A673 (cell line): ENCODE results near the gene KRTAP5-3. TPM values are rescaled to one million over a fixed set of nuclear protein-coding genes. Genes with fewer than 3 reads are reported as not detected.
"Not testable (repeated sequence)": the region's sequence is repeated elsewhere in the genome, so short reads cannot be mapped to it uniquely, and the experiment has no call there.

ENCODE experiments used
- BruUV-seq: library from RNA; stranded (reverse); fragments of 400-500 nt; replicated peaks from 2 replicates; lab custom pipeline; 2021; lab: Mats Ljungman, UMichigan
- CTCF ChIA-PET: fragments of 300-600 bp; sonication (Branson Sonifier 250); formaldehyde crosslinking; loops from one replicate; lab custom pipeline; 2022; ENCODE audit warnings: antibody characterized with exemption; lab: Charles Lee
- POLR2A ChIA-PET: fragments of 300-600 bp; sonication (Branson Sonifier 250); formaldehyde crosslinking; loops from one replicate; lab custom pipeline; 2022; ENCODE audit warnings: antibody characterized with exemption; ENCODE audit not compliant: low non-redundant PET; lab: Charles Lee
- DNase-seq: peaks from one replicate; pipeline ENCODE4 v3.0.0-alpha.2; 2015; ENCODE audit warnings: low spot score
- H3K27ac ChIP-seq: fragments of 200-600 bp; sonication (generic); 2 replicates; pipeline ENCODE4 v1.5.1; 2016; ENCODE audit warnings: mixed run types, low read depth, mild to moderate bottlenecking, mixed read lengths, antibody characterized with exemption, low read length; ENCODE audit not compliant: poor library complexity, severe bottlenecking
- H3K27me3 ChIP-seq: fragments of 200-600 bp; sonication (generic); replicated peaks from 2 replicates; pipeline ENCODE4 v1.6.1; 2017; ENCODE audit warnings: mixed run types, low read depth, mild to moderate bottlenecking, mixed read lengths, antibody characterized with exemption, low read length; ENCODE audit not compliant: insufficient read depth, poor library complexity
- H3K36me3 ChIP-seq: fragments of 200-600 bp; sonication (generic); 2 replicates; pipeline ENCODE4 v1.6.1; 2016; ENCODE audit warnings: mixed run types, mild to moderate bottlenecking, mixed read lengths, antibody characterized with exemption, low read length; ENCODE audit not compliant: insufficient read depth, poor library complexity, severe bottlenecking
- H3K4me1 ChIP-seq: fragments of 200-600 bp; sonication (generic); 2 replicates; pipeline ENCODE4 v1.6.1; 2017; ENCODE audit warnings: mixed run types, mild to moderate bottlenecking, mixed read lengths, antibody characterized with exemption, low read length; ENCODE audit not compliant: insufficient read depth, poor library complexity, severe bottlenecking
- H3K4me3 ChIP-seq: fragments of 200-600 bp; sonication (generic); 2 replicates; pipeline ENCODE4 v1.5.1; 2016; ENCODE audit warnings: low read depth, mixed run types, mild to moderate bottlenecking, mixed read lengths, low read length; ENCODE audit not compliant: poor library complexity, severe bottlenecking
- H3K9me3 ChIP-seq: fragments of 200-600 bp; sonication (generic); 2 replicates; pipeline ENCODE4 v1.6.1; 2016; ENCODE audit warnings: mixed run types, low read depth, mild to moderate bottlenecking, mixed read lengths, antibody characterized with exemption, low read length; ENCODE audit not compliant: poor library complexity, severe bottlenecking
- CTCF ChIP-seq: fragments of 300-800, 200-600 bp; sonication (generic); conservative IDR thresholded peaks from 2 replicates; pipeline ENCODE4 v1.5.1; 2017; ENCODE audit warnings: low read depth, mild to moderate bottlenecking, antibody characterized with exemption, low read length, moderate library complexity, mixed read lengths
- EZH2 ChIP-seq: fragments of 200-600 bp; sonication (generic); IDR thresholded peaks from 2 replicates; pipeline ENCODE4 v1.6.1; 2017; ENCODE audit warnings: borderline replicate concordance, low read depth, mild to moderate bottlenecking, mixed read lengths, antibody characterized with exemption, low read length; ENCODE audit not compliant: poor library complexity, severe bottlenecking
- intact Hi-C: fragments of 100-400 bp; cut with micrococcal nuclease; formaldehyde crosslinking; loops from one replicate; pipeline ENCODE4 v1.10.0; 2022; ENCODE audit not compliant: unreplicated experiment
- total RNA-seq: library from RNA; stranded (reverse); gene quantifications from 2 replicates; pipeline ENCODE4 v1.2.3, GENCODE V29; 2021

KRTAP5-3 gene
- total RNA-seq, 1 experiment from 2014 or later, result not detected

DNA sequence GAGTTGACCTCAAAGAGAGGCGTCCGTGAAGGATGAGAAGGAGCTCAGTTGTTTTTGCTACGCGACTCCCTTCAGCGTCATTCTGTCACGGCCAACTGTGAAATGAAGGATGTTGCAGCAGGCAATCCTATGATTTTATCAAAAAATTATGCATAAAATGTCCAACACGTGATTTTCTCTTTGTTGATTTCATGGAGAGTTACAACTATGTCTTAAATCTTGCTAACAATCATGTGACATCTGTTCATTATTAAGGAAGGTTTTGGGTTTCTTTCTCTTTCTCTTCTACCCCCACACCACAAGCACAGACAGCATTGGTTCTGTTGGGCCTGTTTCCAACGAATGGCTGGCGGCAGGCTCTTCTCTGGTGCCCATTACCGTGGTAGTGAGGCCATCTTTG, 10.0 kb upstream of the KRTAP5-3 start:
- Histone ChIP-seq H3K4me1 (no peaks in the 10 kb centered on the region), H3K4me3 (no peak overlapping the region), H3K9me3 (no peaks in the 10 kb centered on the region), H3K27ac (no peak overlapping the region), H3K36me3 (no peaks in the 10 kb centered on the region), H3K27me3 (no peaks in the 10 kb centered on the region)
- TF ChIP-seq CTCF, result no peak
- TF ChIP-seq EZH2, result no peak
- BruUV-seq, result no TSS peak
- CTCF ChIA-PET, result no interaction called here
- DNase-seq, result no peak
- POLR2A ChIA-PET, result no interaction called here
- intact Hi-C loops, result no loop called here

GRCh38 chr11:1607901-1608300, 362 bp downstream of the KRTAP5-3 start:
- BruUV-seq, H3K4me3 ChIP-seq, H3K36me3 ChIP-seq, H3K27me3 ChIP-seq, intact Hi-C loops, CTCF ChIA-PET, H3K4me1 ChIP-seq, DNase-seq, H3K27ac ChIP-seq, H3K9me3 ChIP-seq, POLR2A ChIA-PET: not testable (repeated sequence)

GRCh38 chr11:1607156-1607845, 962 bp downstream of the KRTAP5-3 start:
- BruUV-seq, result not testable (repeated sequence)

DNA sequence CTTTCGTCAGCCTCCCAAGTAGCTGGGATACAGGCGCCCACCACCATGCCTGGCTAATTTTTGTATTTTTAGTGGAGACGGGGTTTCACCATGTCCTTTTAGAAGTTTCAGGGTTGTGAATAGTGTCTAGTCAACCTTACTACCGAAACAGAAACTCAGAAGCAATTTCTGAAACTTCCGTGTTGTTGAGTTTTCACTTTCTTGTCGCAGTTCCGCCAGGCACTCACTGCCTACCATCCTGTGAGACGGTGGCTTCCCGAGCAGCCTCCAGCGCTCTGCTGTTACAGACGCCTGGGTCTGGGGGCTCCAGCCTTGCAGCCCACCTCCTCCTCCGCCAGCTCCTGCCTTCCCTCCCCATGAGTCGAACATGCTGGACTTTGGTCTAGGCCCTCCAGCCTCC, 2.3 kb downstream of the KRTAP5-3 start:
- CTCF ChIA-PET, H3K9me3 ChIP-seq, H3K4me3 ChIP-seq, POLR2A ChIA-PET, intact Hi-C loops, H3K4me1 ChIP-seq, DNase-seq, H3K36me3 ChIP-seq, BruUV-seq, H3K27me3 ChIP-seq, H3K27ac ChIP-seq: not testable (repeated sequence)

More at GRCh38 chr11:1607156-1607845, 962 bp downstream of the KRTAP5-3 start:
- H3K4me1 ChIP-seq, CTCF ChIA-PET, H3K36me3 ChIP-seq, H3K9me3 ChIP-seq, H3K27ac ChIP-seq, H3K4me3 ChIP-seq, POLR2A ChIA-PET, H3K27me3 ChIP-seq, DNase-seq, intact Hi-C loops: not testable (repeated sequence)
